Measurements from ENCODE around the gene LPP.

The LPP gene

GRCh38 chr3:188400494-188401243 lies 246.7 kb downstream of the LPP start:
- Histone ChIP-seq H3K27ac (ENCODE audit: low read depth, low read length) (no peak overlapping the region), H4K20me1 (ENCODE audit: low read depth, low read length) (no peaks in the 10 kb centered on the region), H3K9ac (ENCODE audit: low read length) (no peak overlapping the region), H3K9me2 (replicated peaks; ENCODE audit: insufficient read depth, low read length) (no peaks in the 10 kb centered on the region), H3K27me3 (ENCODE audit: low read length) (no peaks in the 10 kb centered on the region), H3K4me2 (ENCODE audit: low read depth, low read length, poor library complexity, severe bottlenecking) (no peak overlapping the region), H3K79me2 (ENCODE audit: insufficient read depth, low read length) (no peaks in the 10 kb centered on the region), H3K4me3 (ENCODE audit: insufficient read depth, low read length, poor library complexity, severe bottlenecking) (no peak overlapping the region), H3K36me3 (ENCODE audit: low read length) (no peaks in the 10 kb centered on the region), H2AFZ (ENCODE audit: low read depth, low read length, severe bottlenecking) (no peak overlapping the region), H3K9me3 (ENCODE audit: insufficient read depth, low read length) (no peaks in the 10 kb centered on the region), H3F3A (ENCODE audit: insufficient read depth) (no peaks in the 10 kb centered on the region)
- TF ChIP-seq CTCF (IDR thresholded peaks at IDR 0.05; ENCODE audit: insufficient read depth, low read length, poor library complexity, severe bottlenecking) (no peak), EZH2phosphoT487 (conservative IDR thresholded peaks at IDR 0.05; ENCODE audit: low read length) (no peak)

GRCh38 chr3:188401244-188401993 lies 247.5 kb downstream of the LPP start:
- no peaks in the 10 kb centered on the region for H3K79me2 ChIP-seq (ENCODE audit: insufficient read depth, low read length)
- no peaks in the 10 kb centered on the region for H3F3A ChIP-seq (ENCODE audit: insufficient read depth)
- no peaks in the 10 kb centered on the region for H3K9me2 ChIP-seq (replicated peaks; ENCODE audit: insufficient read depth, low read length)
- no peaks in the 10 kb centered on the region for H3K9me3 ChIP-seq (ENCODE audit: insufficient read depth, low read length)
- TF ChIP-seq EZH2phosphoT487 (conservative IDR thresholded peaks at IDR 0.05; ENCODE audit: low read length) (no peak), CTCF (IDR thresholded peaks at IDR 0.05; ENCODE audit: insufficient read depth, low read length, poor library complexity, severe bottlenecking) (no peak)
- H3K27ac ChIP-seq (ENCODE audit: low read depth, low read length) = no peak overlapping the region
- no peak overlapping the region for H3K4me2 ChIP-seq (ENCODE audit: low read depth, low read length, poor library complexity, severe bottlenecking)
- H4K20me1 ChIP-seq (ENCODE audit: low read depth, low read length) = no peaks in the 10 kb centered on the region
- no peak overlapping the region for H3K9ac ChIP-seq (ENCODE audit: low read length)
- H3K27me3 ChIP-seq (ENCODE audit: low read length) = no peaks in the 10 kb centered on the region
- no peak overlapping the region for H2AFZ ChIP-seq (ENCODE audit: low read depth, low read length, severe bottlenecking)
- H3K36me3 ChIP-seq (ENCODE audit: low read length) = peaks cover 7% of the 10 kb centered on the region; the same call in 1 of the 2 replicates
- H3K4me3 ChIP-seq (ENCODE audit: insufficient read depth, low read length, poor library complexity, severe bottlenecking) = no peak overlapping the region

GRCh38 chr3:188402229-188402628 lies 248.3 kb downstream of the LPP start:
- no peaks in the 10 kb centered on the region for H4K20me1 ChIP-seq (ENCODE audit: low read depth, low read length)

More at GRCh38 chr3:188402229-188402628, 248.3 kb downstream of the LPP start:
- peaks cover 7% of the 10 kb centered on the region; the same call in 1 of the 2 replicates for H3K36me3 ChIP-seq (ENCODE audit: low read length)
- H3K4me2 ChIP-seq (ENCODE audit: low read depth, low read length, poor library complexity, severe bottlenecking) = no peak overlapping the region
- no peak overlapping the region for H3K9ac ChIP-seq (ENCODE audit: low read length)
- no peaks in the 10 kb centered on the region for H3K9me2 ChIP-seq (replicated peaks; ENCODE audit: insufficient read depth, low read length)
- H2AFZ ChIP-seq (ENCODE audit: low read depth, low read length, severe bottlenecking) = no peak overlapping the region
- no peaks in the 10 kb centered on the region for H3K79me2 ChIP-seq (ENCODE audit: insufficient read depth, low read length)
- no peak overlapping the region for H3K27ac ChIP-seq (ENCODE audit: low read depth, low read length)
- no peak for TF ChIP-seq EZH2phosphoT487 (conservative IDR thresholded peaks at IDR 0.05; ENCODE audit: low read length)
- no peak for TF ChIP-seq CTCF (IDR thresholded peaks at IDR 0.05; ENCODE audit: insufficient read depth, low read length, poor library complexity, severe bottlenecking)
- no peak overlapping the region for H3K4me3 ChIP-seq (ENCODE audit: insufficient read depth, low read length, poor library complexity, severe bottlenecking)
- H3K9me3 ChIP-seq (ENCODE audit: insufficient read depth, low read length) = no peaks in the 10 kb centered on the region
- no peaks in the 10 kb centered on the region for H3K27me3 ChIP-seq (ENCODE audit: low read length)
- H3F3A ChIP-seq (ENCODE audit: insufficient read depth) = no peaks in the 10 kb centered on the region

Data from SU-DHL-6 (cell line).